ENCODE results near the gene EIF4G3. TPM values are rescaled to one million over a fixed set of nuclear protein-coding genes. Genes with fewer than 3 reads are reported as not detected.

Gene EIF4G3
- polyA plus RNA-seq, 3 donors: 5.1 to 34.2 (median 5.8) TPM

- Mint-ChIP-seq H3K4me3 (no peak overlapping the region), H3K27ac (no peak overlapping the region), H3K9me3 (peaks cover 0 to 4% (median 0%) of the 10 kb centered on the region in 7 donors), H3K36me3 (peaks cover 50 to 53% of the 10 kb centered on the region in 2 donors), H3K4me1 (no peaks in the 10 kb centered on the region), H3K27me3 (ENCODE audit: low read depth in 3 of 3) (no peaks in the 10 kb centered on the region)
- H3K27me3 ChIP-seq (ENCODE audit: control insufficient read depth in 2 of 2, insufficient read depth in 2 of 2, low read length in 2 of 2): no peaks in the 10 kb centered on the region
- H3K4me2 ChIP-seq (replicated peaks; ENCODE audit: extremely low read depth, low read length, poor library complexity, severe bottlenecking): no peak overlapping the region
- no peak overlapping the region for H3K27ac ChIP-seq (ENCODE audit: low read depth in 1 of 2, low read length in 2 of 2)
- WGBS (ENCODE audit: insufficient coverage): no CpG with 5 or more reads among the region's 1 CpG
- no peak for DNase-seq
- H3K36me3 ChIP-seq (replicated peaks in 1 of 2; ENCODE audit: control insufficient read depth in 1 of 2, insufficient read depth in 2 of 2, low read length in 2 of 2): peaks cover 17 to 60% of the 10 kb centered on the region in 2 donors
- H3K4me3 ChIP-seq (replicated peaks in 1 of 3; ENCODE audit: low read depth in 2 of 3, low read length in 3 of 3): no peak overlapping the region
- no peak overlapping the region for H3K9ac ChIP-seq (ENCODE audit: insufficient read depth, low read length, poor library complexity, severe bottlenecking)
- intact Hi-C loops (cut with micrococcal nuclease): no loop called here
- no peak for TF ChIP-seq CTCF (IDR thresholded peaks at IDR 0.05)
- no peaks in the 10 kb centered on the region for H4K20me1 ChIP-seq (ENCODE audit: insufficient read depth, low read length)
- H3K9me3 ChIP-seq (replicated peaks in 1 of 2; ENCODE audit: control insufficient read depth in 1 of 2, insufficient read depth in 1 of 2, low read length in 2 of 2): no peaks in the 10 kb centered on the region
- H3K79me2 ChIP-seq (ENCODE audit: insufficient read depth, low read length): no peaks in the 10 kb centered on the region
- no peaks in the 10 kb centered on the region for H3K4me1 ChIP-seq (ENCODE audit: control insufficient read depth in 1 of 2, insufficient read depth in 2 of 2, low read length in 2 of 2)
- no peak overlapping the region for H2AFZ ChIP-seq (ENCODE audit: insufficient read depth, low read depth, low read length, poor library complexity, severe bottlenecking)
These were observed 347.2 kb downstream of the EIF4G3 start for GRCh38 chr1:20829531-20829930.

GRCh38 chr1:20823845-20824244, 352.9 kb downstream of the EIF4G3 start:
- Histone ChIP-seq H3K79me2 (ENCODE audit: insufficient read depth, low read length) (no peaks in the 10 kb centered on the region), H3K4me2 (replicated peaks; ENCODE audit: extremely low read depth, low read length, poor library complexity, severe bottlenecking) (no peak overlapping the region), H3K27me3 (ENCODE audit: control insufficient read depth in 2 of 2, insufficient read depth in 2 of 2, low read length in 2 of 2) (no peaks in the 10 kb centered on the region), H3K27ac (ENCODE audit: low read depth in 1 of 2, low read length in 2 of 2) (no peak overlapping the region), H3K36me3 (replicated peaks in 1 of 2; ENCODE audit: control insufficient read depth in 1 of 2, insufficient read depth in 2 of 2, low read length in 2 of 2) (peaks cover 24 to 67% of the 10 kb centered on the region in 2 donors), H2AFZ (ENCODE audit: insufficient read depth, low read depth, low read length, poor library complexity, severe bottlenecking) (no peak overlapping the region), H3K4me1 (ENCODE audit: control insufficient read depth in 1 of 2, insufficient read depth in 2 of 2, low read length in 2 of 2) (no peaks in the 10 kb centered on the region), H3K9me3 (replicated peaks in 1 of 2; ENCODE audit: control insufficient read depth in 1 of 2, insufficient read depth in 1 of 2, low read length in 2 of 2) (peaks cover 0 to 5% of the 10 kb centered on the region in 2 donors), H3K9ac (ENCODE audit: insufficient read depth, low read length, poor library complexity, severe bottlenecking) (no peak overlapping the region), H4K20me1 (ENCODE audit: insufficient read depth, low read length) (no peaks in the 10 kb centered on the region), H3K4me3 (replicated peaks in 1 of 3; ENCODE audit: low read depth in 2 of 3, low read length in 3 of 3) (no peak overlapping the region)
- intact Hi-C loops (cut with micrococcal nuclease): no loop called here
- Mint-ChIP-seq H3K27me3 (ENCODE audit: low read depth in 3 of 3) (no peaks in the 10 kb centered on the region), H3K36me3 (peaks cover 65 to 75% of the 10 kb centered on the region in 2 donors), H3K4me3 (no peak overlapping the region), H3K27ac (no peak overlapping the region), H3K9me3 (peaks cover 1 to 13% (median 6%) of the 10 kb centered on the region in 7 donors), H3K4me1 (no peaks in the 10 kb centered on the region)
- TF ChIP-seq CTCF (IDR thresholded peaks at IDR 0.05): no peak
- no peak for DNase-seq
